PC-9 (cell line): Measurements from ENCODE around the gene TBPL1. TPM values are rescaled to one million over a fixed set of nuclear protein-coding genes. Genes with fewer than 3 reads are reported as not detected.

ENCODE experiments used
- BruUV-seq: library from RNA; stranded (reverse); fragments of 400-500 nt; replicated peaks from 2 replicates; lab custom pipeline; 2021; lab: Mats Ljungman, UMichigan
- CTCF ChIA-PET: fragments of 300-600 bp; sonication (Branson Sonifier 250); formaldehyde crosslinking; loops from one replicate; lab custom pipeline; 2022; ENCODE audit warnings: antibody characterized with exemption; lab: Charles Lee
- POLR2A ChIA-PET: fragments of 300-600 bp; sonication (Branson Sonifier 250); formaldehyde crosslinking; loops from one replicate; lab custom pipeline; 2022; ENCODE audit warnings: antibody characterized with exemption; ENCODE audit not compliant: unreplicated experiment; lab: Charles Lee
- DNase-seq, 2 experiments: peaks; one replicate each; pipeline versions ENCODE4 v3.0.0 to v3.0.0-alpha.2; 2015 to 2022; ENCODE audit warnings: mixed read lengths in 1 of 2
- H2AFZ ChIP-seq: fragments of 200-600 bp; sonication (generic); 2 replicates; pipeline ENCODE4 v1.8.1; 2017; ENCODE audit warnings: antibody characterized with exemption
- H3F3A ChIP-seq: fragments of 200-600 bp; sonication (generic); 2 replicates; pipeline ENCODE4 v1.8.1; 2017; ENCODE audit warnings: antibody characterized with exemption, mild to moderate bottlenecking, low read depth; ENCODE audit not compliant: insufficient read depth
- H3K27ac ChIP-seq: fragments of 200-600 bp; sonication (generic); 2 replicates; pipeline ENCODE4 v1.6.1; 2016; ENCODE audit warnings: mixed run types
- H3K27me3 ChIP-seq: fragments of 200-600 bp; sonication (generic); 2 replicates; pipeline ENCODE4 v1.6.1; 2016; ENCODE audit warnings: low read depth, mixed run types; ENCODE audit not compliant: insufficient read depth
- H3K36me3 ChIP-seq: fragments of 200-600 bp; sonication (generic); 2 replicates; pipeline ENCODE4 v1.6.1; 2016; ENCODE audit warnings: low read depth, mixed run types
- H3K4me1 ChIP-seq: fragments of 200-600 bp; sonication (generic); replicated peaks from 2 replicates; pipeline ENCODE4 v1.6.1; 2016; ENCODE audit warnings: mixed run types; ENCODE audit not compliant: insufficient read depth
- H3K4me2 ChIP-seq: fragments of 200-600 bp; sonication (generic); 2 replicates; pipeline ENCODE4 v1.6.1; 2017; ENCODE audit warnings: mixed run types
- H3K4me3 ChIP-seq: fragments of 200-600 bp; sonication (generic); 2 replicates; pipeline ENCODE4 v1.6.1; 2016; ENCODE audit warnings: mixed run types
- H3K79me2 ChIP-seq: fragments of 200-600 bp; sonication (generic); 2 replicates; pipeline ENCODE4 v1.6.1; 2017; ENCODE audit warnings: low read depth, mixed run types
- H3K9me2 ChIP-seq: fragments of 200-600 bp; sonication (generic); 2 replicates; pipeline ENCODE4 v1.8.1; 2017; ENCODE audit warnings: mild to moderate bottlenecking; ENCODE audit not compliant: insufficient read depth
- H3K9me3 ChIP-seq: fragments of 200-600 bp; sonication (generic); 2 replicates; pipeline ENCODE4 v1.8.1; 2016; ENCODE audit warnings: low read depth; ENCODE audit not compliant: insufficient read depth
- H4K20me1 ChIP-seq: fragments of 200-600 bp; sonication (generic); 2 replicates; pipeline ENCODE4 v1.8.1; 2017; ENCODE audit not compliant: insufficient read depth
- EZH2 ChIP-seq: fragments of 200-600 bp; sonication (generic); IDR thresholded peaks from 2 replicates; pipeline ENCODE4 v1.8.0; 2017; ENCODE audit warnings: antibody characterized with exemption, low read depth
- intact Hi-C: fragments of 100-400 bp; cut with micrococcal nuclease; formaldehyde crosslinking; loops from one replicate; pipeline ENCODE4 v1.10.0; 2022; ENCODE audit not compliant: unreplicated experiment
- total RNA-seq: library from RNA; stranded (reverse); gene quantifications from 2 replicates; pipeline ENCODE4 v1.2.3, GENCODE V29; 2021
- TF ChIP-seq, protein P1 (sequence below): fragments of 200-600 bp; sonication (generic); conservative IDR thresholded peaks from 2 replicates; pipeline ENCODE4 v1.6.1; 2017; ENCODE audit warnings: mixed run types, antibody characterized with exemption, mild to moderate bottlenecking, moderate library complexity

Gene TBPL1
- total RNA-seq, 1 experiment from 2014 or later = 21.7 TPM

GRCh38 chr6:133969921-133970295 is 16.9 kb downstream of the TBPL1 start:
- Histone ChIP-seq H2AFZ (no peak overlapping the region), H3K4me3 (no peak overlapping the region), H3K36me3 (no peaks in the 10 kb centered on the region), H3F3A (peaks cover 8% of the 10 kb centered on the region; the same call in 1 of the 2 replicates), H3K4me2 (no peak overlapping the region), H3K9me2 (no peaks in the 10 kb centered on the region), H3K9me3 (no peaks in the 10 kb centered on the region), H4K20me1 (peaks cover 5% of the 10 kb centered on the region; the same call in 1 of the 2 replicates), H3K27ac (no peak overlapping the region), H3K27me3 (no peaks in the 10 kb centered on the region), H3K79me2 (peaks cover 55% of the 10 kb centered on the region), H3K4me1 (no peaks in the 10 kb centered on the region)
- no TSS peak for BruUV-seq
- POLR2A ChIA-PET = no interaction called here
- CTCF ChIA-PET = no interaction called here
- DNase-seq = no peak
- TF ChIP-seq, protein P1, sequence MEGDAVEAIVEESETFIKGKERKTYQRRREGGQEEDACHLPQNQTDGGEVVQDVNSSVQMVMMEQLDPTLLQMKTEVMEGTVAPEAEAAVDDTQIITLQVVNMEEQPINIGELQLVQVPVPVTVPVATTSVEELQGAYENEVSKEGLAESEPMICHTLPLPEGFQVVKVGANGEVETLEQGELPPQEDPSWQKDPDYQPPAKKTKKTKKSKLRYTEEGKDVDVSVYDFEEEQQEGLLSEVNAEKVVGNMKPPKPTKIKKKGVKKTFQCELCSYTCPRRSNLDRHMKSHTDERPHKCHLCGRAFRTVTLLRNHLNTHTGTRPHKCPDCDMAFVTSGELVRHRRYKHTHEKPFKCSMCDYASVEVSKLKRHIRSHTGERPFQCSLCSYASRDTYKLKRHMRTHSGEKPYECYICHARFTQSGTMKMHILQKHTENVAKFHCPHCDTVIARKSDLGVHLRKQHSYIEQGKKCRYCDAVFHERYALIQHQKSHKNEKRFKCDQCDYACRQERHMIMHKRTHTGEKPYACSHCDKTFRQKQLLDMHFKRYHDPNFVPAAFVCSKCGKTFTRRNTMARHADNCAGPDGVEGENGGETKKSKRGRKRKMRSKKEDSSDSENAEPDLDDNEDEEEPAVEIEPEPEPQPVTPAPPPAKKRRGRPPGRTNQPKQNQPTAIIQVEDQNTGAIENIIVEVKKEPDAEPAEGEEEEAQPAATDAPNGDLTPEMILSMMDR = no peak
- TF ChIP-seq EZH2 = no peak
- intact Hi-C loops = no loop called here

- Histone ChIP-seq H3K79me2 (peaks cover 58% of the 10 kb centered on the region), H3K9me2 (no peaks in the 10 kb centered on the region), H3K9me3 (no peaks in the 10 kb centered on the region), H3K4me3 (no peak overlapping the region), H3K27ac (no peak overlapping the region), H3K4me2 (no peak overlapping the region), H2AFZ (no peak overlapping the region), H4K20me1 (peaks cover 5% of the 10 kb centered on the region; the same call in 1 of the 2 replicates), H3K27me3 (no peaks in the 10 kb centered on the region), H3K36me3 (no peaks in the 10 kb centered on the region), H3K4me1 (no peaks in the 10 kb centered on the region), H3F3A (peaks cover 8% of the 10 kb centered on the region; the same call in 1 of the 2 replicates)
- DNase-seq = no peak
- intact Hi-C loops = no loop called here
- POLR2A ChIA-PET = no interaction called here
- no TSS peak for BruUV-seq
- CTCF ChIA-PET = no interaction called here
- no peak for TF ChIP-seq EZH2
- TF ChIP-seq, protein P1 = no peak
These were observed 18.8 kb downstream of the TBPL1 start for GRCh38 chr6:133971861-133972260.

DNA sequence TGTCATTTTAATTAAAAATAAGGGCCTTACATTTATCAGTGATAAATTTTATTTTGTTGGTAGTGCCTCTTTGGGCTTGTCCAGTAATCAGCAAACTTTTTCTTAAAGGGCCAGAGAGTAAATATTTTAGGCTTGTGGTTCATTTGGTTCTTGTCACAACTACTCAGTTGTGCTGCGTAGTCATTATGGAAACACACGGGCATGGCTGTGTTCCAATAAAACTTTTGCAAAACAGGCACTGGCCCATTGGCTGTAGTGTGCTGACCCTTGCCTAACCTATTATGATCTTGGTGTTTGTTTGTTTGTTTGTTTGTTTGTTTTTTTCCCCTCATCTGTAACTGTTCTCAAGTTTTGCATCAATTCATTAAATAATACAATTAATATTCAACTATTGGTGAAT is 19.4 kb downstream of the TBPL1 start:
- peaks cover 8% of the 10 kb centered on the region; the same call in 1 of the 2 replicates for H3F3A ChIP-seq
- POLR2A ChIA-PET = interaction anchor here (0.6 kb wide), 1 partner anchor 125 kb away, joined by 3 read pairs; no protein-coding TSS in a partner anchor
- CTCF ChIA-PET = interaction anchor here (0.6 to 2.4 kb wide), 4 partner anchors 48 to 540 kb away, joined by 4 to 18 read pairs (median 8); no protein-coding TSS in a partner anchor
- H3K4me1 ChIP-seq = no peaks in the 10 kb centered on the region
- DNase-seq = no peak
- no peak overlapping the region for H3K4me3 ChIP-seq
- H3K9me2 ChIP-seq = peaks cover under 1% of the 10 kb centered on the region; the same call in 1 of the 2 replicates
- BruUV-seq = no TSS peak
- TF ChIP-seq EZH2 = no peak
- TF ChIP-seq, protein P1 = no peak
- no peaks in the 10 kb centered on the region for H3K9me3 ChIP-seq
- H4K20me1 ChIP-seq = peaks cover 5% of the 10 kb centered on the region; the same call in 1 of the 2 replicates
- intact Hi-C loops = no loop called here
- H2AFZ ChIP-seq = no peak overlapping the region
- no peaks in the 10 kb centered on the region for H3K36me3 ChIP-seq
- H3K27ac ChIP-seq = no peak overlapping the region; the same call in 1 of the 2 replicates
- H3K79me2 ChIP-seq = peaks cover 58% of the 10 kb centered on the region
- no peaks in the 10 kb centered on the region for H3K27me3 ChIP-seq
- H3K4me2 ChIP-seq = no peak overlapping the region
